Activated CD4-positive, CD25-positive, alpha-beta regulatory T cell treated with anti-CD3 and anti-CD28 coated beads, Interleukin-2, amount 50 U/mL, for 16 hours (primary cell): ENCODE data around the gene PSAP.

Source experiments
- DNase-seq: peaks from one replicate; pipeline ENCODE4 v3.0.0-alpha.2; 2020; ENCODE audit warnings: low read depth, low spot score

PSAP gene

GRCh38 chr10:71845410-71846405 lies 5.3 kb downstream of the PSAP start:
- DNase-seq, result no peak

DNA sequence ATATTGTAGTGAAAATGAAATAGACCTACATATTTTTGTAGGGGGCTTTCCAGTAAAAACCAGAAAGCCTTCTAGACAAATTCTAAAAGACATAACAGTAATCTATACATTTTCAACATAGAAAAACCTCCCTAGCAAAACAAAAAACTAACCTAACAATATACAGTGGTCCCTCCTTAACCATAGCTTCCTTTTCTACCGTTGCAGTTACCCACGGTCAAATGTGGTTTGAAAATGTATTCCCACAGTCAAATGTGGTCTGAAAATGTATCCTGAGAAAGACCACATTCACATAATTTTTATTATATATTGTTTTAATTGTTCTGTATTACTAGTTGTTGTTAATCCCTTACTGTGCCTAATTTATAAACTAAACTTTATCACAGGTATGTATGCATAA lies 6.4 kb downstream of the PSAP start:
- no peak for DNase-seq

GRCh38 chr10:71844084-71844483 lies 7.0 kb downstream of the PSAP start:
- no peak for DNase-seq

GRCh38 chr10:71842856-71843686 lies 8.0 kb downstream of the PSAP start:
- no peak for DNase-seq

- no peak for DNase-seq
Measured at GRCh38 chr10:71842422-71842821, 8.6 kb downstream of the PSAP start.

- DNase-seq, result no peak
Measured at GRCh38 chr10:71840958-71841335, 10.1 kb downstream of the PSAP start.

GRCh38 chr10:71840177-71840957 lies 10.7 kb downstream of the PSAP start:
- DNase-seq, result no peak

GRCh38 chr10:71838264-71839211 lies 12.5 kb downstream of the PSAP start:
- no peak for DNase-seq

GRCh38 chr10:71837098-71837827 lies 13.8 kb downstream of the PSAP start:
- no peak for DNase-seq

- no peak for DNase-seq
Measured at GRCh38 chr10:71836596-71836974, 14.5 kb downstream of the PSAP start.

- no peak for DNase-seq
Measured at GRCh38 chr10:71835671-71836595, 15.1 kb downstream of the PSAP start.

DNA sequence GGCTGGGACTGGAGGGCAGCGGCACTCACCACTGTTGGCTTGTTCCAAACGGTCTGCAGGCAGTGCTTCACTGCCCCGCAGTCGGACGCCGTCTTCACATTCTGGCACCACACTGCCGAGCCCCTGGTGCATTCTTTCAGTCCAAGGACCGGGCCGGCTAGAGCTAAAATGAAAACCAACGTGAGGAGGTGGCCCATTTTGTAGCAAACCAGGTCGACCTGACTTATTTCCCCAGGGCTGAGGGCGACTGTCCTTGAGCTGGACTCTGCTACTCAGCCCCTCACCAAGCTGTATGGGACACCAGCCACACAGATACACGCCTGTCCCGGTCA lies 16.7 kb downstream of the PSAP start:
- DNase-seq, result no peak

- no peak for DNase-seq
Measured at GRCh38 chr10:71833451-71834342, 17.4 kb downstream of the PSAP start.

GRCh38 chr10:71832967-71833366 lies 18.1 kb downstream of the PSAP start:
- no peak for DNase-seq

DNA sequence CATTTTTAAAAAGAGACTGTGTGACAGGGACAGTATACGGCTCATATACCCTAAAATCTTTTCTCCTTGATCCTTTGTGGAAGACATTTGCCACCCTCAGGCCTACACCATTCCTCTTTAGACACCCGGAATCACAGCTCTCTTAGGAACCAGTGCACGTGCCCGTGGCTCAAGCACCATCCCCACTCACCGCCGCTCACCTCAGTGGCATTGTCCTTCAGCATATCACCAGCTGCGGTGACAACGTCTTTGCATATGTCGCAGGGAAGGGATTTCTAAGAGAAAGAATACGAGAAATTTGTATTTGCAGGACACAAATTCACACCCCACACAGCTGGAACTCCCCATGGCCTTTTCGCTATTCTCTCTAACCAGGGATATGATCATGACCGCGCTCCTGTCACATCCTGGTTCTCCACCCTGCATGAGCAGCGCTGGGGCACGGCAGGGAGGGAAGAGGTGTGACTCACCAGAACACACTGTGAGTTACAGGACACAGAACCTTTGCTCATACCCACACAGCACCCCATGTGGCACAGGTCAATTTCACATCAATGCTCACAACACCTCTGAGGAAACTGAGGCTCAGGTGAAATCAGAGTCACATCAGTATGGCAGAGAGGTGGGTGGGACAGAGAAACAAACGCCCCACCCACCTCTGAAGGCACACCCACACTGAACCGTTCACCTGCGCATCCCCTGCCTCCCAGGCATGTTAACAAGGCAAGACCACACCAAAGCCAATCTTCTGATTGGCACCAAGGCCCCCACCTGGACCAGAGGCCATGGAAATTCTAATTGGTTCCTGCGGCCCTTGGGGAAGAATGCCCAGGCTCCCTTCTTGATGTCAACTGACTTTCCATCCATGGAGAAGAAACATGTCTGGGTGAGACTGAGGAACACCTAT lies 19.2 kb downstream of the PSAP start:
- DNase-seq, result no peak

GRCh38 chr10:71830726-71831125 lies 20.3 kb downstream of the PSAP start:
- DNase-seq, result no peak

DNA sequence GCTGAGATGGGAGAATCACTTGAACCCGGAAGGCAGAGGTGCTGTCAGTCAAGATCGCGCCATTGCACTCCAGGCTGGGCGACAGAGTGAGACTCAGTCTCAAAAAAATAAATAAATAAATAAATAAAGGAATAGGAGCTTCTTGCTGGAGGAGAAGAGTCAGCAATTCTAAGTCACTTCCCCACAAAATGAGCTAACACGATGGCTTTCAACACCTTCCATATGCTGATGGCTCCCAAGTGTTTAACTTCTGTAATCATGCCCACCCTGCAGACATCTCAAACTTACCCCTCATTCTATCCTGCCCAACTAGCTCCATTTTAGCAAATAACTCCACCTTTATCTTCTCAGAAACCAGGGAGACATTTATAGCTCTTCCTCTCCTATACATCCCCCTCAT lies 21.2 kb downstream of the PSAP start:
- no peak for DNase-seq
